NCI-H1930 (cell line): ENCODE data around the gene UPB1.

Experiments used
- DNase-seq, 2 experiments: peaks; one replicate each; lab custom pipeline; 2025; lab: John Stamatoyannopoulos, UW

UPB1 gene

DNA sequence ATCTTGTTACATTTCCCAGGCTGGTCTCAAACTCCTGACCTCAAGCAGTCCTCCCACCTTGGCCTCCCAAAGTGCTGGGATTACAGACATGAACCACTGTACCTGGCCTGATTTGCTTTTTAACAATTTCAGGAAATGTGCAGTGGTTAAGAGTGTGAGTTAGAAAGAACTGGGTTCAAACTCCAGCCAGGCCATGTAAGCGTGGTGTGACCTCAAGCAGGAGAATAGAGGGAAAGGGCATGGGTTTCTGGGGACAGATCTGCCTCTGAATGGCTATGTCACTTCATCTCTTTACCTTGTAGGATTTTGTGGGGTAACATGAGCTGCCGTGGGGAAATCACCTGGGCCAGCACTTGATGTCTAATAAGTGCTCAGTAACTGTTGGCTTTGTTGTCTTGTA is 69.9 kb downstream of the UPB1 start:
- no peak for DNase-seq

DNA sequence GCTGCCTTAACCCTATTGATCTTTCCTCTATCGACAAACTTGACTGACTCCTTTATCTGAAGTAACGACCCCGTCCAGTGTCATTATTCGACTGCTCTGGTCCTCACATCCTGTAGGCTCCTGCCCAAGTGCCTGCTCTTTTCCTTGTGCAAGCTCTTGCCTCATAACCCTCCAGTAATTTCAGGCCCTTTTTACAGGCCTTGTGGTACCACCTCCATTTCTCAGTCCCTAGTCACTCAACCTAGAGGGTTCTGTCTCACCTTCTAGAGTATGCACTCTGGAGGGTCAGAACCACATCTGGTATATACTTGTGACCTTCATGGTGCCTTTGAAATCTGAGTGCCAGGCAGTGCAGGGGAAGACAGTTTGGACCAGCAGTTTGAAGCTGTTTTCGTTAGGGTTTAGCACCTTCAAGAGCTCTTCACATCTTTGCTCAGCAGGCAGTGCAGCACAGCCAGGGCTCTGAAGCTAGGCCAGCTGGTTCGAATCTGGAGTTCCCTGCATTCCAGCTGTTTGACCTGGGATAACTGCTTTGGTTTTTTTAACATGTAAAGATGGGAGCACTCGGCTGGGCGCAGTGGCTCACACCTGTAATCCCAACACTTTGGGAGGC is 71.9 kb downstream of the UPB1 start:
- no peak for DNase-seq

DNA sequence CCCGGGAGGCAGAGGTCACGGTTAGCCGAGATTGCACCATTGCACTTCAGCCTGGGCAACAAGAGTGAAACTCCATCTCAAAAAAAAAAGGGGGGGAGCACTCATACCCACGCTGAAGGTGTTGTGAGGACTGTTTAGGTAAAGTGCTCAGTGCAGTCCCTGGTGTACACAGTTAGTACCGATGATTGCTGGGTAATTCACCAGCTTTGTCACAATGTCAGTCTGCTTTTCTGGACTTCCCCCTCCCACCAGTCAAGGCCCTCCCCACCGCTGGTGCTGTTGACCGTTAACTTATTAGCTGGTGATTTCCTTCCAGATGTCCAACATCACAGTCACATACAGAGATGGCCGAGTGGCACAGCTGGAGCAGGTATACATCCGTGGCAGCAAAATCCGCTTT is 72.5 kb downstream of the UPB1 start:
- DNase-seq, result no peak

DNA sequence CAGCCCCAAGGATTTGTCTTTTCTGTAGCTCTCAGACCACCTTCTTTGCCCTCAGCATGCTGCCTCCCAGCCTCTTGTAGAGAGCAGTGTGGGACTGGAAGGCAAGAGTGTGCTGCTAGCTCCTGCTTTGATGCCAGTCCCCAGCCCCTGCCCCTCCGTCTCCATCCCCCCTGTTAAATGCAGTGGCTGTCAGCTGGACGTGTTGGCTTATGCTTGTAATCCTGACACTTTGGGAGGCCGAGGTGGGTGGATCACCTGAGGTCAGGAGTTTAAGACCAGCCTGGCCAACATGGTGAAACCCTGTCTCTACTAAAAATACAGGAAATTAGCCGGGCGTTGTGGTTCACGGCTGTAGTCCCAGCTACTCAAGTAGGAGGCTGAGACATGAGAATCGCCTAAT is 76.1 kb downstream of the UPB1 start:
- DNase-seq, result no peak

DNA sequence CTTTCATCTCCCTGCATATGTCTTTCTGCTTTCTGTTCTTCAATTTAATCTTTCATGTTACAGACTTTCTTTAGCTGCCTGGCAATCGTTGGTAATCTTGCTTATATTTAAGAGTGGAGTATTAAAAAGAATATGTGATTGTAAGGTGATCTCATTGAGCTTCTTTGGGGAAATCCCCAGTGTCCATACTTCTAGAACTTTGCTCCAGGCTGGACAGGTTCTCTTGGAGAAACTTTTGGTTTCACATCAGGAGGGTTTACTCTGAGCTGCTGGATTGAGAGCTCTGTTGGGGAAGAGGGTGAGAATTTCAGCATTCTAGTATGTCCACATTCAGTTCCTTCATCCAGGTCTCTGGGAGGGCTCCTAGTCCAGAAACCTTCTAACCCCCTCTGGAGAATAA is 81.6 kb downstream of the UPB1 start:
- no peak for DNase-seq
